HEK293T (cell line): Measurements from ENCODE around the gene IFT172.

ENCODE experiments used
- CTCF ChIA-PET: fragments of 350-600 bp; formaldehyde crosslinking; extraction: SDS; loops from one replicate; lab custom pipeline; 2021; ENCODE audit warnings: antibody characterized with exemption, inconsistent platforms; lab: Yijun Ruan, JAX
- POLR2A ChIA-PET: fragments of 350-600 bp; formaldehyde crosslinking; extraction: SDS; loops from one replicate; lab custom pipeline; 2020; ENCODE audit warnings: antibody characterized with exemption, inconsistent platforms; lab: Yijun Ruan, JAX
- DNase-seq: peaks from one replicate; pipeline ENCODE4 v3.0.0; 2012; ENCODE audit warnings: mixed read lengths; ENCODE audit errors: extremely low spot score
- ARNT ChIP-seq: fragments of 450-650 bp; IDR thresholded peaks from 2 replicates; pipeline ENCODE4 v1.6.1; 2017; ENCODE audit warnings: mild to moderate bottlenecking
- BHLHE40 ChIP-seq: fragments of 450-650 bp; IDR thresholded peaks from 2 replicates; pipeline ENCODE4 v1.6.1; 2016; ENCODE audit warnings: mild to moderate bottlenecking, moderate library complexity, borderline replicate concordance
- CTBP1 ChIP-seq: fragments of 450-650 bp; IDR thresholded peaks from 2 replicates; pipeline ENCODE4 v1.6.1; 2016; ENCODE audit warnings: borderline replicate concordance
- ELF4 ChIP-seq: fragments of 450-650 bp; IDR thresholded peaks from 2 replicates; pipeline ENCODE4 v1.6.1; 2017; ENCODE audit warnings: antibody characterized with exemption
- FOXA1 ChIP-seq: fragments of 450-650 bp; IDR thresholded peaks from 2 replicates; pipeline ENCODE4 v1.6.1; 2016; ENCODE audit warnings: mild to moderate bottlenecking
- FOXK2 ChIP-seq: fragments of 450-650 bp; IDR thresholded peaks from 2 replicates; pipeline ENCODE4 v1.6.1; 2016; ENCODE audit warnings: mild to moderate bottlenecking
- FOXM1 ChIP-seq: fragments of 450-650 bp; IDR thresholded peaks from 2 replicates; pipeline ENCODE4 v1.6.1; 2017; ENCODE audit warnings: mild to moderate bottlenecking, borderline replicate concordance
- HDGF ChIP-seq: fragments of 450-650 bp; IDR thresholded peaks from 2 replicates; pipeline ENCODE4 v1.6.1; 2017; ENCODE audit warnings: antibody characterized with exemption, borderline replicate concordance
- L3MBTL2 ChIP-seq: fragments of 450-650 bp; conservative IDR thresholded peaks from 2 replicates; pipeline ENCODE4 v1.6.1; 2016; ENCODE audit warnings: mild to moderate bottlenecking
- LEF1 ChIP-seq: fragments of 450-650 bp; IDR thresholded peaks from 2 replicates; pipeline ENCODE4 v1.6.1; 2017; ENCODE audit warnings: mild to moderate bottlenecking, borderline replicate concordance
- NFRKB ChIP-seq: fragments of 450-650 bp; IDR thresholded peaks from 2 replicates; pipeline ENCODE4 v1.6.1; 2016; ENCODE audit warnings: mild to moderate bottlenecking, moderate library complexity
- PKNOX1 ChIP-seq: fragments of 450-650 bp; IDR thresholded peaks from 2 replicates; pipeline ENCODE4 v1.6.1; 2016
- SP1 ChIP-seq: fragments of 450-650 bp; IDR thresholded peaks from 2 replicates; pipeline ENCODE4 v1.6.1; 2017
- SUZ12 ChIP-seq: fragments of 450-650 bp; IDR thresholded peaks from 2 replicates; pipeline ENCODE4 v1.6.1; 2016; ENCODE audit warnings: mild to moderate bottlenecking
- TARDBP ChIP-seq: fragments of 450-650 bp; IDR thresholded peaks from 2 replicates; pipeline ENCODE4 v1.6.1; 2016
- ZNF384 ChIP-seq: fragments of 450-650 bp; IDR thresholded peaks from 2 replicates; pipeline ENCODE4 v1.6.1; 2016

IFT172 gene

GRCh38 chr2:27501042-27501441 lies 11.5 kb upstream of the IFT172 start:
- no peak for TF ChIP-seq NFRKB
- no peak for TF ChIP-seq FOXK2
- TF ChIP-seq L3MBTL2, result no peak
- TF ChIP-seq SP1, result no peak
- TF ChIP-seq HDGF, result no peak
- TF ChIP-seq PKNOX1, result no peak
- no peak for TF ChIP-seq FOXM1
- TF ChIP-seq LEF1, result no peak
- no peak for TF ChIP-seq TARDBP
- TF ChIP-seq CTBP1, result no peak
- no peak for TF ChIP-seq ELF4
- ChIA-PET POLR2A (no interaction called here), CTCF (interaction anchor here (1.0 kb wide), 1 partner anchor 30 kb away, joined by 3 read pairs; no protein-coding TSS in a partner anchor)
- no peak for DNase-seq

GRCh38 chr2:27498975-27499374 lies 9.4 kb upstream of the IFT172 start:
- DNase-seq, result no peak
- POLR2A ChIA-PET, result no interaction called here
- CTCF ChIA-PET, result no interaction called here
- no peak for TF ChIP-seq BHLHE40
- no peak for TF ChIP-seq ZNF384
- TF ChIP-seq FOXA1, result no peak
- no peak for TF ChIP-seq ELF4
- no peak for TF ChIP-seq LEF1
- TF ChIP-seq L3MBTL2, result no peak
- TF ChIP-seq SP1, result no peak
- TF ChIP-seq CTBP1, result no peak
- no peak for TF ChIP-seq SUZ12
- no peak for TF ChIP-seq FOXK2
- no peak for TF ChIP-seq PKNOX1
- TF ChIP-seq ARNT, result no peak
- TF ChIP-seq NFRKB, result no peak
- TF ChIP-seq FOXM1, result no peak
- TF ChIP-seq TARDBP, result no peak
- TF ChIP-seq HDGF, result no peak

GRCh38 chr2:27497288-27497627 lies 7.7 kb upstream of the IFT172 start:
- TF ChIP-seq ARNT (no peak), FOXK2 (no peak), SP1 (no peak), ZNF384 (no peak), TARDBP (no peak), FOXA1 (no peak), SUZ12 (no peak), ELF4 (no peak), PKNOX1 (no peak), L3MBTL2 (no peak), CTBP1 (no peak), LEF1 (no peak)
- DNase-seq, result no peak
- ChIA-PET CTCF (no interaction called here), POLR2A (no interaction called here)

- POLR2A ChIA-PET, result no interaction called here
- no peak for TF ChIP-seq FOXM1
- TF ChIP-seq ZNF384, result no peak
- TF ChIP-seq LEF1, result no peak
- TF ChIP-seq CTBP1, result no peak
- no peak for TF ChIP-seq HDGF
- no peak for TF ChIP-seq SUZ12
- no peak for TF ChIP-seq SP1
- TF ChIP-seq NFRKB, result no peak
- no peak for TF ChIP-seq TARDBP
- TF ChIP-seq ARNT, result no peak
- TF ChIP-seq ELF4, result no peak
- DNase-seq, result no peak
- CTCF ChIA-PET, result no interaction called here
Measured at GRCh38 chr2:27496357-27497287, 7.1 kb upstream of the IFT172 start, which contains the start of gene GCKR. Gene GCKR, plus strand, starts transcription at chr2:27496839. Its CDS starts 66 bp downstream, at chr2:27496905.

- no peak for TF ChIP-seq ZNF384
- TF ChIP-seq HDGF, result no peak
- TF ChIP-seq FOXA1, result no peak
- no peak for TF ChIP-seq ARNT
- no peak for TF ChIP-seq TARDBP
- no peak for TF ChIP-seq CTBP1
- no peak for TF ChIP-seq L3MBTL2
- TF ChIP-seq FOXM1, result no peak
- TF ChIP-seq ELF4, result no peak
- TF ChIP-seq SUZ12, result no peak
- no peak for TF ChIP-seq PKNOX1
- no peak for TF ChIP-seq SP1
- no peak for DNase-seq
- ChIA-PET CTCF (interaction anchor here (0.6 kb wide), 1 partner anchor 189 kb away, joined by 4 read pairs; no protein-coding TSS in a partner anchor), POLR2A (interaction anchor here (1.1 kb wide), 1 partner anchor 86 kb away, joined by 3 read pairs; the partner anchor contains the start of gene PPM1G)
Measured at GRCh38 chr2:27495840-27496356, 6.4 kb upstream of the IFT172 start.
